Neural crest cell (in vitro differentiated cells): ENCODE measurements around the gene SF3A1. TPM values are rescaled to one million over a fixed set of nuclear protein-coding genes. Genes with fewer than 3 reads are reported as not detected.
"Not testable (repeated sequence)": the region's sequence is repeated elsewhere in the genome, so short reads cannot be mapped to it uniquely, and the experiment has no call there.

Experiments
- DNase-seq: peaks from one replicate; pipeline ENCODE4 v3.0.0; 2021; ENCODE audit warnings: low read depth, mixed read lengths, low spot score
- H3K27ac Mint-ChIP-seq: one replicate; pipeline ENCODE4 v1.8.0; 2021; ENCODE audit warnings: mild to moderate bottlenecking, mixed read lengths; ENCODE audit not compliant: unreplicated experiment
- H3K27me3 Mint-ChIP-seq: 2 replicates; pipeline ENCODE4 v1.8.0; 2021; ENCODE audit warnings: low read depth, mild to moderate bottlenecking, mixed read lengths
- H3K36me3 Mint-ChIP-seq: 2 replicates; pipeline ENCODE4 v1.8.0; 2021; ENCODE audit warnings: low read depth, mild to moderate bottlenecking, mixed read lengths
- H3K4me1 Mint-ChIP-seq: 2 replicates; pipeline ENCODE4 v1.8.0; 2021; ENCODE audit warnings: mixed read lengths
- H3K4me3 Mint-ChIP-seq: one replicate; pipeline ENCODE4 v1.8.0; 2021; ENCODE audit warnings: mild to moderate bottlenecking, mixed read lengths
- H3K9me3 Mint-ChIP-seq: 2 replicates; pipeline ENCODE4 v1.8.0; 2021; ENCODE audit warnings: mixed read lengths
- total RNA-seq: library from RNA; stranded (reverse); gene quantifications from 2 replicates; pipeline ENCODE4 v1.2.1, GENCODE V29; 2021
- TF ChIP-seq, protein P1 (sequence below): fragments of 200-600 bp; sonication (generic); conservative IDR thresholded peaks from 2 replicates; pipeline ENCODE4 v1.5.0; 2021; ENCODE audit warnings: antibody characterized with exemption, mild to moderate bottlenecking

SF3A1 gene
- total RNA-seq, 1 donor from 2014 or later: 265 TPM

- Mint-ChIP-seq H3K9me3 (no peaks in the 10 kb centered on the region), H3K36me3 (peaks cover 2% of the 10 kb centered on the region), H3K27me3 (peaks cover 13% of the 10 kb centered on the region), H3K4me1 (peaks cover 42% of the 10 kb centered on the region), H3K4me3 (no peak overlapping the region), H3K27ac (no peak overlapping the region)
- no peak for DNase-seq
- TF ChIP-seq, protein P1, sequence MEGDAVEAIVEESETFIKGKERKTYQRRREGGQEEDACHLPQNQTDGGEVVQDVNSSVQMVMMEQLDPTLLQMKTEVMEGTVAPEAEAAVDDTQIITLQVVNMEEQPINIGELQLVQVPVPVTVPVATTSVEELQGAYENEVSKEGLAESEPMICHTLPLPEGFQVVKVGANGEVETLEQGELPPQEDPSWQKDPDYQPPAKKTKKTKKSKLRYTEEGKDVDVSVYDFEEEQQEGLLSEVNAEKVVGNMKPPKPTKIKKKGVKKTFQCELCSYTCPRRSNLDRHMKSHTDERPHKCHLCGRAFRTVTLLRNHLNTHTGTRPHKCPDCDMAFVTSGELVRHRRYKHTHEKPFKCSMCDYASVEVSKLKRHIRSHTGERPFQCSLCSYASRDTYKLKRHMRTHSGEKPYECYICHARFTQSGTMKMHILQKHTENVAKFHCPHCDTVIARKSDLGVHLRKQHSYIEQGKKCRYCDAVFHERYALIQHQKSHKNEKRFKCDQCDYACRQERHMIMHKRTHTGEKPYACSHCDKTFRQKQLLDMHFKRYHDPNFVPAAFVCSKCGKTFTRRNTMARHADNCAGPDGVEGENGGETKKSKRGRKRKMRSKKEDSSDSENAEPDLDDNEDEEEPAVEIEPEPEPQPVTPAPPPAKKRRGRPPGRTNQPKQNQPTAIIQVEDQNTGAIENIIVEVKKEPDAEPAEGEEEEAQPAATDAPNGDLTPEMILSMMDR: no peak
Observed at GRCh38 chr22:30402028-30402765, 45.5 kb upstream of the SF3A1 start.

GRCh38 chr22:30401024-30401423, 44.3 kb upstream of the SF3A1 start:
- not testable (repeated sequence) for H3K36me3 Mint-ChIP-seq, H3K9me3 Mint-ChIP-seq, H3K4me3 Mint-ChIP-seq, H3K27ac Mint-ChIP-seq, DNase-seq
- Mint-ChIP-seq H3K4me1 (peaks cover 44% of the 10 kb centered on the region), H3K27me3 (peaks cover 23% of the 10 kb centered on the region)

DNA sequence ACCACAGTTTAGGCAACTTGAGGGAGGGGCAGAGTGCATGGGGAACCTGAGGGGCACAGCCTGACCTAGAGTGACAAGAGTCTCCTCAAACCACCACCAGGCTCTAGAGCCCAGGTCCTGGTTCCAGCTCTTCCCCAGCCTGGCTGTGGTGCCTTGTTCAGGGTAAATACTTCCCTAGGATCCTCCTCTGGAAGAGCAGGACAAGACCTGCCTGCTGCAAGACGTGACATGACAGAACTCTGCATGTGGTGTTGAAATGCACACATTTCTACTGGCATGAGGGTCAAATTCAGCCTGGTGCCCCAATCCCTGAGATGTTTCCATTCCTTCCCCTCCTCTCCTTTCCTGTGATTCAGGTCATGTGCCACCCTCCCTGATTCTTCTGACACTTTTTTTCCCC, 43.5 kb upstream of the SF3A1 start:
- Mint-ChIP-seq H3K27me3 (peaks cover 26% of the 10 kb centered on the region), H3K4me1 (peaks cover 42% of the 10 kb centered on the region), H3K9me3 (no peaks in the 10 kb centered on the region), H3K27ac (no peak overlapping the region), H3K36me3 (no peaks in the 10 kb centered on the region), H3K4me3 (no peak overlapping the region)
- TF ChIP-seq, protein P1: no peak
- no peak for DNase-seq

DNA sequence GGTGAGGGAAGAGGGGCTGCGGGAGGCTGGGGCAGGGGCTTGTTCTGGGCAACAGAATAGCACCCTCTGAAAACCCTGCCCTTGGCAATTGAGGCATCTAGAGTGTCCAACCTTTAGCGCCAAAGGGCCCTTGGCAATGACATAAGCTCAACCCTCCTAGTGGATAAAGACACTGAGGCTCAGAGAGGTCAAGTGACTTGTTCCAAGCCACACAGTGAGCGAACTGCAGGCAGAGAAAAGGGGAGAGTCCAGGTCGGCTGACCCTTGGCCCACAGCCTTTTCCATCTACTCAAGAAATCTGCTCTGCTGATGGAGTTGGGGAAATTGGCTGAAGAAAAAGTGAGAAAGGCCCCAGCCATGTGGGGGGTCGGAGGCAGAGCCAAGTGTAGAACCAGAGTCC, 43.0 kb upstream of the SF3A1 start:
- Mint-ChIP-seq H3K27ac (no peak overlapping the region), H3K9me3 (no peaks in the 10 kb centered on the region), H3K4me3 (no peak overlapping the region), H3K36me3 (no peaks in the 10 kb centered on the region), H3K27me3 (peaks cover 26% of the 10 kb centered on the region), H3K4me1 (peaks cover 39% of the 10 kb centered on the region)
- no peak for DNase-seq
- TF ChIP-seq, protein P1: no peak

DNA sequence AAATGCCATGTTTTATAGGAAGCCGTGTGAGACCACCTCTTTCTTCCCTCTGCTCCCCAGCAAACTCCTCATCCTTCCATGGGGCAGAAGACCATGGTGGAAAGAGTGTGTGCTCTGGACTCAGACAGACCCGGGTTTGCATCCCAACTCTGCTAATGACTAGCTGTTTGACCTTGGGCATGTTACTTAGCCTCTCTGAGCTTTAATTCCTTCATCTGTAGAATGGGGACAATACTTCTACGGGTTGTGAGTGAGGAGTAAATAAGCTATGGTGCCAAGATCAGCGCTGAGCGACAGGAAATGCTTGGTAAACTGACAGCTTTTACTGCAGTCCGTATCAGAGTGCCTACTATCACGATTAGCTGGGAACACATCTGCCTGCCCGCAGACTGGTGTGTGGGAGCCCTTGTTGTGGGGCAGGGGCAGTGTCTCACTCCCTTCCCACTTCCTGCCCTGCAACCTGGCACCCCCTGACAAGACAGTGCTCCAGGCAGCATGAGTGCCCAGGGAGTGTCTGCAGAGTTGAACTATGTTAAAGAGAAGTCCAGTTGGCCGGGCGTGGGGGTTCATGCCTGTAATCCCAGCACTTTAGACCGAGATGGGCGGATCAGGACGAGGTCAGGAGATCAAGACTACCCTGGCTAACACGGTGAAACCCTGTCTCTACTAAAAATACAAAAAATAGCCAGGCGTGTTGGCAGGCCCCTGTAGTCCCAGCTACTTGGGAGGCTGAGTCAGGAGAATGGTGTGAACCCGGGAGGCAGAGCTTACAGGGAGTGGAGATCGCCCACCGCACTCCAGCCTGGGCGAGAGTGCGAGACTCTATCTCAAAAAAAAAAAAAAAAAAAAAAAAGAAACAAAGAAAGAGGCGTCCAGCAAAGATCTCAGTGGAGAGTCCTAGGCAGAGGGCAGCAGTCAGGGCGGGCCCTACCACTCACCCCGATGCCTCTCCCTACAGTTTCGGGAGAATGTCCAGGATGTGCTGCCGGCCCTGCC, 42.3 kb upstream of the SF3A1 start:
- H3K27me3 Mint-ChIP-seq: peaks cover 26% of the 10 kb centered on the region

More for the DNA sequence above, 42.3 kb upstream of the SF3A1 start:
- H3K4me1 Mint-ChIP-seq: peaks cover 39% of the 10 kb centered on the region
- no peak overlapping the region for H3K27ac Mint-ChIP-seq
- TF ChIP-seq, protein P1: no peak
- DNase-seq: no peak
- no peaks in the 10 kb centered on the region for H3K9me3 Mint-ChIP-seq
- peak overlapping the region; percentile 87 for H3K4me3 Mint-ChIP-seq
- H3K36me3 Mint-ChIP-seq: no peaks in the 10 kb centered on the region
